ENCODE results near the gene ITIH1. TPM values are rescaled to one million over a fixed set of nuclear protein-coding genes. Genes with fewer than 3 reads are reported as not detected.

ITIH1 gene
- total and polyA plus RNA-seq, 5 donors: 0.18 TPM; not detected in 4

- no peak overlapping the region for H3K27ac ChIP-seq (ENCODE audit: low read length)
- 95% methylated on average over 5 of the region's 5 CpGs for WGBS
- ATAC-seq (no peak), DNase-seq (peak in 2 of 3 donors; percentile 18 to 31)
- H3K27me3 ChIP-seq (ENCODE audit: control insufficient read depth, insufficient read depth): no peaks in the 10 kb centered on the region
- no peaks in the 10 kb centered on the region for H3K4me1 ChIP-seq (ENCODE audit: control insufficient read depth, insufficient read depth, low read length)
- H3K9me3 ChIP-seq (ENCODE audit: control insufficient read depth, low read length): no peaks in the 10 kb centered on the region
- intact Hi-C loops (cut with DNase I): no loop called here
- no peak overlapping the region for H3K4me3 ChIP-seq (ENCODE audit: low read length)
Observed at GRCh38 chr3:52822363-52822762, 45.0 kb downstream of the ITIH1 start.

- DNase-seq (peak in 2 of 3 donors; percentile 39 to 43), ATAC-seq (no peak)
- Histone ChIP-seq H3K4me1 (ENCODE audit: control insufficient read depth, insufficient read depth, low read length) (no peaks in the 10 kb centered on the region), H3K27ac (ENCODE audit: low read length) (no peak overlapping the region), H3K27me3 (ENCODE audit: control insufficient read depth, insufficient read depth) (no peaks in the 10 kb centered on the region), H3K4me3 (ENCODE audit: low read length) (no peak overlapping the region), H3K9me3 (ENCODE audit: control insufficient read depth, low read length) (no peaks in the 10 kb centered on the region)
- 97% methylated on average over 10 of the region's 10 CpGs for WGBS
- intact Hi-C loops (cut with DNase I): no loop called here
Observed at GRCh38 chr3:52824037-52824436, 46.6 kb downstream of the ITIH1 start.

- Histone ChIP-seq H3K27me3 (ENCODE audit: control insufficient read depth, insufficient read depth) (no peaks in the 10 kb centered on the region), H3K4me1 (ENCODE audit: control insufficient read depth, insufficient read depth, low read length) (peaks cover 2% of the 10 kb centered on the region), H3K27ac (ENCODE audit: low read length) (no peak overlapping the region), H3K9me3 (ENCODE audit: control insufficient read depth, low read length) (no peaks in the 10 kb centered on the region), H3K4me3 (ENCODE audit: low read length) (no peak overlapping the region)
- ATAC-seq: no peak
- intact Hi-C loops (cut with DNase I): no loop called here
- DNase-seq: peak in 2 of 3 donors; percentile 2 to 14
- WGBS: 74% methylated on average over 9 of the region's 9 CpGs
Observed at GRCh38 chr3:52827441-52827840, 50.0 kb downstream of the ITIH1 start.

GRCh38 chr3:52827866-52828376 lies 50.5 kb downstream of the ITIH1 start:
- no peak overlapping the region for H3K27ac ChIP-seq (ENCODE audit: low read length)
- 70% methylated on average over 10 of the region's 10 CpGs for WGBS
- no peaks in the 10 kb centered on the region for H3K27me3 ChIP-seq (ENCODE audit: control insufficient read depth, insufficient read depth)
- H3K4me1 ChIP-seq (ENCODE audit: control insufficient read depth, insufficient read depth, low read length): peaks cover 2% of the 10 kb centered on the region
- H3K4me3 ChIP-seq (ENCODE audit: low read length): no peak overlapping the region
- no peak for ATAC-seq
- H3K9me3 ChIP-seq (ENCODE audit: control insufficient read depth, low read length): no peaks in the 10 kb centered on the region
- intact Hi-C loops (cut with DNase I): no loop called here
- peak in 1 of 3 donors; percentile 13 for DNase-seq

GRCh38 chr3:52829482-52829881 lies 52.1 kb downstream of the ITIH1 start:
- peaks cover 2% of the 10 kb centered on the region for H3K4me1 ChIP-seq (ENCODE audit: control insufficient read depth, insufficient read depth, low read length)
- no peaks in the 10 kb centered on the region for H3K27me3 ChIP-seq (ENCODE audit: control insufficient read depth, insufficient read depth)
- intact Hi-C loops (cut with DNase I): no loop called here
- no peaks in the 10 kb centered on the region for H3K9me3 ChIP-seq (ENCODE audit: control insufficient read depth, low read length)
- no peak overlapping the region for H3K27ac ChIP-seq (ENCODE audit: low read length)
- WGBS: 90% methylated on average over 3 of the region's 3 CpGs
- DNase-seq: peak in 1 of 3 donors; percentile 5
- ATAC-seq: no peak
- no peak overlapping the region for H3K4me3 ChIP-seq (ENCODE audit: low read length)

GRCh38 chr3:52829906-52830463 lies 52.6 kb downstream of the ITIH1 start:
- Histone ChIP-seq H3K27me3 (ENCODE audit: control insufficient read depth, insufficient read depth) (no peaks in the 10 kb centered on the region), H3K9me3 (ENCODE audit: control insufficient read depth, low read length) (no peaks in the 10 kb centered on the region), H3K4me3 (ENCODE audit: low read length) (no peak overlapping the region), H3K27ac (ENCODE audit: low read length) (no peak overlapping the region), H3K4me1 (ENCODE audit: control insufficient read depth, insufficient read depth, low read length) (peaks cover 2% of the 10 kb centered on the region)
- WGBS: 92% methylated on average over 10 of the region's 10 CpGs
- intact Hi-C loops (cut with DNase I): no loop called here
- ATAC-seq (no peak), DNase-seq (peak in 1 of 3 donors; percentile 7)

- no peak within 1 kb of the TSS for H3K4me3 ChIP-seq (ENCODE audit: low read length)
- intact Hi-C loops (cut with DNase I): no loop called here
- H3K27me3 ChIP-seq (ENCODE audit: control insufficient read depth, insufficient read depth): no peaks in the 10 kb centered on the region
- no peak within 1 kb of the TSS for H3K27ac ChIP-seq (ENCODE audit: low read length)
- DNase-seq (peak in 1 of 3 donors; percentile 49), ATAC-seq (no peak)
- WGBS: 74% methylated on average over 16 of the region's 16 CpGs
- no peaks in the 10 kb centered on the region for H3K9me3 ChIP-seq (ENCODE audit: control insufficient read depth, low read length)
- peaks cover 2% of the 10 kb centered on the region for H3K4me1 ChIP-seq (ENCODE audit: control insufficient read depth, insufficient read depth, low read length)
Observed at GRCh38 chr3:52830535-52831258, 53.3 kb downstream of the ITIH1 start, which contains the start of gene ITIH4. TSS of gene ITIH4 (minus strand) at chr3:52830672. CDS start at chr3:52830642, 30 bp downstream.

GRCh38 chr3:52831500-52832301 lies 54.3 kb downstream of the ITIH1 start:
- 48% methylated on average over 21 of the region's 21 CpGs for WGBS
- Histone ChIP-seq H3K9me3 (ENCODE audit: control insufficient read depth, low read length) (no peaks in the 10 kb centered on the region), H3K4me1 (ENCODE audit: control insufficient read depth, insufficient read depth, low read length) (peaks cover 3% of the 10 kb centered on the region), H3K27me3 (ENCODE audit: control insufficient read depth, insufficient read depth) (no peaks in the 10 kb centered on the region), H3K4me3 (ENCODE audit: low read length) (no peak overlapping the region), H3K27ac (ENCODE audit: low read length) (peak overlapping the region; percentile 13)
- intact Hi-C loops (cut with DNase I): no loop called here
- DNase-seq (peak; percentile 58 to 71 (median 66)), ATAC-seq (peak; percentile 17 to 54)

GRCh38 chr3:52833202-52833601 lies 55.8 kb downstream of the ITIH1 start:
- H3K27me3 ChIP-seq (ENCODE audit: control insufficient read depth, insufficient read depth): no peaks in the 10 kb centered on the region
- peaks cover 9% of the 10 kb centered on the region for H3K4me1 ChIP-seq (ENCODE audit: control insufficient read depth, insufficient read depth, low read length)
- no peaks in the 10 kb centered on the region for H3K9me3 ChIP-seq (ENCODE audit: control insufficient read depth, low read length)
- no peak overlapping the region for H3K4me3 ChIP-seq (ENCODE audit: low read length)
- 94% methylated on average over 14 of the region's 14 CpGs for WGBS
- intact Hi-C loops (cut with DNase I): no loop called here
- DNase-seq (peak in 1 of 3 donors; percentile 37), ATAC-seq (no peak)
- no peak overlapping the region for H3K27ac ChIP-seq (ENCODE audit: low read length)

GRCh38 chr3:52834871-52835501 lies 57.6 kb downstream of the ITIH1 start, which contains the start of gene MUSTN1:
TSS of gene MUSTN1 (minus strand) at chr3:52835019. CDS start at chr3:52834948, 71 bp downstream.
- peak within 1 kb of the TSS; percentile 80 for H3K27ac ChIP-seq (ENCODE audit: low read length)
- H3K27me3 ChIP-seq (ENCODE audit: control insufficient read depth, insufficient read depth): no peaks in the 10 kb centered on the region
- H3K4me1 ChIP-seq (ENCODE audit: control insufficient read depth, insufficient read depth, low read length): peaks cover 9% of the 10 kb centered on the region
- WGBS: 36% methylated on average over 11 of the region's 11 CpGs
- ATAC-seq (peak; percentile 18 to 50), DNase-seq (peak in 1 of 3 donors; percentile 71)
- H3K9me3 ChIP-seq (ENCODE audit: control insufficient read depth, low read length): no peaks in the 10 kb centered on the region
- intact Hi-C loops (cut with DNase I): no loop called here
- peak within 1 kb of the TSS; percentile 27 for H3K4me3 ChIP-seq (ENCODE audit: low read length)

Data from right cardiac atrium (tissue), 5 donors.